Testis (tissue), 3 donors: ENCODE results near the gene ANKRD31. TPM values are rescaled to one million over a fixed set of nuclear protein-coding genes. Genes with fewer than 3 reads are reported as not detected.
"Not testable (repeated sequence)": the region's sequence is repeated elsewhere in the genome, so short reads cannot be mapped to it uniquely, and the experiment has no call there.

Experiments
- DNase-seq: peaks from one replicate; pipeline ENCODE4 v3.0.0-alpha.2; 2019
- H3K27ac ChIP-seq, 2 donors: fragments of 200-600 bp; sonication (generic); one replicate each; pipeline ENCODE4 v1.5.1; 2019
- H3K27me3 ChIP-seq: fragments of 200-600 bp; sonication (generic); one replicate; pipeline ENCODE4 v1.5.1; 2019
- H3K36me3 ChIP-seq: fragments of 200-600 bp; sonication (generic); one replicate; pipeline ENCODE4 v1.5.1; 2017; ENCODE audit warnings: low read depth; ENCODE audit errors: missing control alignments
- H3K4me1 ChIP-seq: fragments of 200-600 bp; sonication (generic); one replicate; pipeline ENCODE4 v1.5.1; 2019
- H3K4me3 ChIP-seq, 2 donors: fragments of 200-600 bp; sonication (generic); one replicate each; pipeline ENCODE4 v1.5.1; 2017 to 2019
- H3K9me3 ChIP-seq: fragments of 200-600 bp; sonication (generic); one replicate; pipeline ENCODE4 v1.5.1; 2017
- CTCF ChIP-seq, 3 experiments: fragments of 450-650 bp in 2 of 3; fragments of 200-600 bp in 1 of 3; sonication (generic) in 1 of 3; IDR thresholded peaks; one replicate each; pipeline ENCODE4 v1.5.1; 2016 to 2019; ENCODE audit warnings: antibody characterized with exemption in 3 of 3, mild to moderate bottlenecking in 2 of 3, moderate library complexity in 1 of 3
- POLR2A ChIP-seq: fragments of 450-650 bp; IDR thresholded peaks from one replicate; pipeline ENCODE4 v1.6.1; 2017; ENCODE audit warnings: antibody characterized with exemption, mild to moderate bottlenecking, moderate library complexity
- WGBS, 2 donors: methylation state at CpG; one replicate each; pipeline ENCODE4 v1.1.5; 2018; 5-methylcytosine and 5-hydroxymethylcytosine counted together
- intact Hi-C: fragments of 100-400 bp; cut with DNase I; formaldehyde crosslinking; loops from one replicate; pipeline ENCODE4 v1.15.1; 2023; ENCODE audit warnings: low total_unique reads
- polyA plus RNA-seq: library from polyadenylated mRNA; stranded (reverse); fragments of 350-450 nt; fragmentation: Illumina TruSeq; extraction: RNeasy Lipid Tissue Mini Kit (QIAGEN cat#74804); gene quantifications from one replicate; pipeline ENCODE4 v1.2.3, GENCODE V29; 2014; ENCODE audit warnings: low read depth, low replicate concordance; ENCODE audit not compliant: insufficient read depth
- total RNA-seq, 2 donors: library from RNA; depleted of rRNA; stranded (reverse); fragments of >200 nt; gene quantifications; one replicate each; pipeline ENCODE4 v1.2.3, GENCODE V29; 2016

The ANKRD31 gene
- total and polyA plus RNA-seq, 3 donors from 2014 or later: 3.7 to 16.9 (median 10.3) TPM

GRCh38 chr5:75089662-75090061, 147.0 kb downstream of the ANKRD31 start:
- intact Hi-C loops: no loop called here
- no peak for DNase-seq
- no peaks in the 10 kb centered on the region for H3K36me3 ChIP-seq
- H3K27ac ChIP-seq: no peak overlapping the region
- no peaks in the 10 kb centered on the region for H3K27me3 ChIP-seq
- H3K4me3 ChIP-seq: no peak overlapping the region
- WGBS, 2 donors: 72 to 77% methylated on average over 1 of the region's 1 CpG
- no peaks in the 10 kb centered on the region for H3K9me3 ChIP-seq
- H3K4me1 ChIP-seq: no peaks in the 10 kb centered on the region
- TF ChIP-seq CTCF (IDR thresholded peaks at IDR 0.05) (no peak), POLR2A (no peak)

GRCh38 chr5:75089137-75089536, 147.5 kb downstream of the ANKRD31 start:
- no peaks in the 10 kb centered on the region for H3K36me3 ChIP-seq
- no peak for TF ChIP-seq POLR2A
- no peak for TF ChIP-seq CTCF (IDR thresholded peaks at IDR 0.05)
- H3K27ac ChIP-seq: no peak overlapping the region
- H3K27me3 ChIP-seq: no peaks in the 10 kb centered on the region
- H3K9me3 ChIP-seq: no peaks in the 10 kb centered on the region
- H3K4me1 ChIP-seq: no peaks in the 10 kb centered on the region
- DNase-seq: no peak
- 85 to 91% methylated on average over 1 of the region's 1 CpG for WGBS, 2 donors
- H3K4me3 ChIP-seq: no peak overlapping the region
- intact Hi-C loops: no loop called here

- TF ChIP-seq CTCF (IDR thresholded peaks at IDR 0.05): no peak
- no peak for TF ChIP-seq POLR2A
- H3K27ac ChIP-seq: no peak overlapping the region
- H3K4me1 ChIP-seq: no peaks in the 10 kb centered on the region
- no peak overlapping the region for H3K4me3 ChIP-seq
- no peaks in the 10 kb centered on the region for H3K36me3 ChIP-seq
- no peak for DNase-seq
- H3K27me3 ChIP-seq: no peaks in the 10 kb centered on the region
- 84 to 90% methylated on average over 3 of the region's 3 CpGs for WGBS, 2 donors
- no peaks in the 10 kb centered on the region for H3K9me3 ChIP-seq
- intact Hi-C loops: no loop called here
Observed at GRCh38 chr5:75088648-75089047, 148.0 kb downstream of the ANKRD31 start.

GRCh38 chr5:75081510-75081909, 155.2 kb downstream of the ANKRD31 start:
- intact Hi-C loops: no loop called here
- Histone ChIP-seq H3K27me3 (no peaks in the 10 kb centered on the region), H3K36me3 (no peaks in the 10 kb centered on the region), H3K27ac (no peak overlapping the region), H3K9me3 (no peaks in the 10 kb centered on the region), H3K4me3 (no peak overlapping the region), H3K4me1 (no peaks in the 10 kb centered on the region)
- WGBS, 2 donors: 74 to 88% methylated on average over 2 of the region's 2 CpGs
- no peak for TF ChIP-seq POLR2A
- no peak for TF ChIP-seq CTCF (IDR thresholded peaks at IDR 0.05)
- no peak for DNase-seq

- H3K9me3 ChIP-seq, H3K36me3 ChIP-seq, DNase-seq, H3K27me3 ChIP-seq, intact Hi-C loops, H3K27ac ChIP-seq, H3K4me3 ChIP-seq, H3K4me1 ChIP-seq: not testable (repeated sequence)
- 96% methylated on average over 3 of the region's 3 CpGs for WGBS, 2 donors
Observed at GRCh38 chr5:75079346-75079745, 157.3 kb downstream of the ANKRD31 start.
